Motor neuron (in vitro differentiated cells): Measurements from ENCODE around the gene ABLIM2. TPM values are rescaled to one million over a fixed set of nuclear protein-coding genes. Genes with fewer than 3 reads are reported as not detected.

Experiments
- ATAC-seq, 8 experiments: fragments of 200-7000 bp; cut with Tn5 transposase; replicated peaks in 6 of 8; 2 replicates each; pipeline ENCODE4 v1.8.0; 2021; ENCODE audit warnings: mild to moderate bottlenecking in 8 of 8, moderate library complexity in 8 of 8
- H3K27ac ChIP-seq, 2 donors: fragments of 250-450 bp; sonication (Bioruptor Pico); 2 replicates each; pipeline ENCODE4 v1.9.0; 2021; ENCODE audit warnings: antibody characterized with exemption in 2 of 2, mild to moderate bottlenecking in 2 of 2, moderate library complexity in 1 of 2
- H3K4me1 ChIP-seq, 2 donors: fragments of 250-450 bp; sonication (Bioruptor Pico); replicated peaks in 1 of 2; 2 replicates each; pipeline ENCODE4 v1.6.1; 2021; ENCODE audit warnings: antibody characterized with exemption in 2 of 2, mild to moderate bottlenecking in 2 of 2, moderate library complexity in 1 of 2
- H3K4me3 ChIP-seq, 5 donors: fragments of 250-450 bp; sonication (Bioruptor Pico); 2 replicates each; pipeline ENCODE4 v1.9.0; 2021; ENCODE audit warnings: antibody characterized with exemption in 5 of 5, mild to moderate bottlenecking in 5 of 5, moderate library complexity in 4 of 5
- WGBS, 10 experiments: fragments of 450-650 bp; shearing (Covaris generic); methylation state at CpG; one replicate each; pipeline ENCODE4 v1.0.0; 2022; 5-methylcytosine and 5-hydroxymethylcytosine counted together
- in situ Hi-C, 9 experiments: fragments of 400-800 bp; cut with MboI; loops; one replicate each; pipeline ENCODE4 v1.15.0; 2021; ENCODE audit warnings: low sequenced_read_pairs in 9 of 9, low pct_unique_long_range_greater_than_20kb in 2 of 9; ENCODE audit not compliant: unreplicated experiment in 9 of 9
- total RNA-seq, 8 experiments: library from RNA; unstranded; fragments of 300-600 nt; gene quantifications; 2 replicates each; pipeline versions ENCODE4 v1.2.3 to v1.2.4, GENCODE V29; 2022

ABLIM2 gene
- total RNA-seq, 8 experiments from 2014 or later, result 0.58 to 18.7 (median 6.5) TPM

GRCh38 chr4:8176547-8177399 lies 18.2 kb upstream of the ABLIM2 start:
- in situ Hi-C loops, result no loop called here
- Histone ChIP-seq H3K27ac (no peak overlapping the region), H3K4me1 (peaks cover 0 to 3% of the 10 kb centered on the region in 2 donors), H3K4me3 (no peak overlapping the region)
- ATAC-seq, result peak; percentile 89 to 98 (median 94)
- WGBS, 10 experiments, result 0 to 50% (median 11%) methylated on average over 1 to 6 of the region's 17 CpGs; no CpG with 5 or more reads in 3 of the 10 experiments

DNA sequence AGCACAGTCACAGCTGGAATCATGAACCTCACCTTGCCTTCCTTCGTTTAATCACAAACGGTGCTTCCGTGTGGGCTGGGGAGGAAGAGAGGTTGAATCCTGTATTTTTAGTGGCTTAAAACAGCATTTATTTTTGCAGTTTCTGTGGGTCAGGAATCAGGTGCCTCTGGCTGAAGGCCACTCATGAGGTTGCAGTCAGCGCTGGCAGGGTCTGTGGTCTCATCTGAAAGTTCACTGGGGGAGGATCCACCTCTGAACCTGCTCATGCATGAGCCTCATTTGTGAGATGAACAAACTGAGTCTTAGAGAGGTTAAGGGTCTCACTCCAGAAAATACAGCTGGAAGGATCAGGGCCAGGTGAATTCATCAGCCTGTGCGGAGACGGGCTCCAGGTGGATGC lies 17.1 kb upstream of the ABLIM2 start:
- 55 to 100% (median 68%) methylated on average over 2 to 3 of the region's 6 CpGs; no CpG with 5 or more reads in 6 of the 10 experiments for WGBS, 10 experiments
- H3K4me3 ChIP-seq, result no peak overlapping the region
- ATAC-seq, result no peak
- H3K4me1 ChIP-seq, result peaks cover 0 to 3% of the 10 kb centered on the region in 2 donors
- in situ Hi-C loops, result no loop called here
- H3K27ac ChIP-seq, result no peak overlapping the region

DNA sequence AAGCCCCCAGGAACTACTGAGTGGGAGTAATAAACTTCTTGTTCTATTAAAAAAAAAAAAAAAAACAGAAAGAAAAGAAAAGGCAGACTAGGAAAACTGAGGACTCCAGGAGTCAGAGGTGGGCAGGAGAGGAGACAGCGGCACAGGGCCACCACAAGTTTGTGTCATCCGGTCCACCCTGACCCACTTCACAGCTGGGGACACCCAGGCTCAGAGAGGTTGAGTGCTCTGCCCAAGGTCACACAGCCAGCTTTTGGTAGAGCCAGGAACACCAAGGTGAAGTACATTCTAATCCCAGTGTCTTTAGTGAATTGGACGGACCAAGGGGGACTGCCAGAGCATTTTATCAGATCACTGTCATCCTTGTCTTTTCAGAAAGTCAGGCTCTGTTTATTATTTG lies 16.4 kb upstream of the ABLIM2 start:
- in situ Hi-C loops, result no loop called here
- 0 to 100% (median 63%) methylated on average over 1 to 2 of the region's 3 CpGs; no CpG with 5 or more reads in 2 of the 10 experiments for WGBS, 10 experiments
- H3K4me3 ChIP-seq, result no peak overlapping the region
- no peak overlapping the region for H3K27ac ChIP-seq
- ATAC-seq, result no peak
- peaks cover 0 to 3% of the 10 kb centered on the region in 2 donors for H3K4me1 ChIP-seq

DNA sequence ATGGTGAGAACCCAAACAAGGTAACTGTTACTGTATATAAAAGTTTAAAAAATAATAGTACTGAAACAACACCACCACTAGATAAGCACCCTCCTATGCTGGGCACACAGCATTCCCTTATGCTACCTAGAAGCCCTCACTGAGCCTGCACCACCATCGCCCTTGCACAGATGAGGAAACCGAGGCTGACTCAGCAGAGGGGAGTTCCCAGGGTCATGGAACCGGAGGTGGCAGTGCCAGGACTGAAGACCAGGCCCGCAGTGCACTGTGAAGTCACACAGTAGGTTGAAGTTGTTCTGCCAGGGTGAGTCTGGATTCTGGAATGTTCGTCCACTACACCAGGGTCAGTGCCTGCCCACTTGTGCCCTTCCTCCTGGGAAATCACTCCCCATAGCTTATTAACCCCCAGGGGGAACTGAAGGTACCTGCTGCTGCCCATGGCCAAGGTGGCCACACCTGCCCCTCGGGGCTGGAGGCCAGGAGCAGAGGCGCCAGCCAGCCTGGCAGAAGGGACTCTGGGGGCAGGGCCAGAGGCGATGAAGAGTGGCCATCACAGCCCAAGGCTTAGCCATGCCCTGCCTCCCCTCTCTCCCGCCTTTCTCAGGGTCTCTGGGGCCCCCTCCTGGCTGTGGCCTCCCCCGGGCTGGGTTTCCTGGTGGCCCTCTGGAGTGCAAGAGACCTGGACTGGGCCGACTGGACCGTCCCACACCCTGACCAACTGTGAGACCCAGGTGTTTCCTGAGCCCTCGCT lies 15.1 kb upstream of the ABLIM2 start:
- in situ Hi-C loops, result no loop called here
- H3K27ac ChIP-seq, result no peak overlapping the region
- WGBS, 10 experiments, result 27 to 100% (median 62%) methylated on average over 1 to 7 of the region's 13 CpGs; no CpG with 5 or more reads in 4 of the 10 experiments

GRCh38 chr4:8171984-8172924 lies 13.6 kb upstream of the ABLIM2 start:
- no peak for ATAC-seq
- Histone ChIP-seq H3K4me3 (no peak overlapping the region), H3K4me1 (peaks cover 0 to 3% of the 10 kb centered on the region in 2 donors), H3K27ac (no peak overlapping the region)
- 18 to 90% (median 48%) methylated on average over 1 to 28 of the region's 36 CpGs; no CpG with 5 or more reads in 1 of the 10 experiments for WGBS, 10 experiments
- in situ Hi-C loops, result no loop called here

More for the DNA sequence above, 15.1 kb upstream of the ABLIM2 start:
- ATAC-seq, result no peak
- Histone ChIP-seq H3K4me3 (no peak overlapping the region), H3K4me1 (peaks cover 0 to 3% of the 10 kb centered on the region in 2 donors)

DNA sequence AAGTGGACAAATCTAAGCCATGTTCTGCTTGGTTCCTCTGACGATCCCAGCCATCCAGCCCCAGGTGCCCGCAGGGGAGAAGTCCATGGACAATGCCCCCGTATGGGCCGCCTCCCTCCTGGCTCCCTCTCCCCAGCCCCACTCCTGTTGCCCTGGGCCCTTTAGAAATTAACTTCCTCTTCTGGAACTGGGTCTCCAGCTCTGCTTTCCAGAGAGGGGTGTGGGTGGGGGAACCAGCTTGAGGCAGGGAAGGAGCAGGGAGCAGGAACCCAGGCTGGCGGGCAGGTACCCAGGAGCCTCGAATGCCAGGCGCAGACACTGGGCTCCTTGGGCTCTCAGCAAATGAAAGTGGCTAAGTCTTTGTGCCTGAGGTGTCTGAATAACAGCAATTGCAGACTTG lies 12.7 kb upstream of the ABLIM2 start:
- Histone ChIP-seq H3K27ac (no peak overlapping the region), H3K4me1 (no peaks in the 10 kb centered on the region), H3K4me3 (no peak overlapping the region)
- WGBS, 10 experiments, result 81 to 100% (median 83%) methylated on average over 1 to 7 of the region's 7 CpGs; no CpG with 5 or more reads in 6 of the 10 experiments
- in situ Hi-C loops, result no loop called here
- no peak for ATAC-seq

GRCh38 chr4:8170341-8170740 lies 11.7 kb upstream of the ABLIM2 start:
- no peak overlapping the region for H3K27ac ChIP-seq
- in situ Hi-C loops, result no loop called here
- no peak for ATAC-seq
- WGBS, 10 experiments, result 73 to 100% (median 93%) methylated on average over 1 to 3 of the region's 11 CpGs; no CpG with 5 or more reads in 7 of the 10 experiments
- peaks cover 0 to 5% of the 10 kb centered on the region in 2 donors for H3K4me1 ChIP-seq
- H3K4me3 ChIP-seq, result no peak overlapping the region

GRCh38 chr4:8169763-8170162 lies 11.2 kb upstream of the ABLIM2 start:
- H3K27ac ChIP-seq, result no peak overlapping the region
- no peak for ATAC-seq
- in situ Hi-C loops, result no loop called here
- H3K4me3 ChIP-seq, result no peak overlapping the region
- H3K4me1 ChIP-seq, result peaks cover 0 to 5% of the 10 kb centered on the region in 2 donors
- WGBS, 10 experiments, result 0 to 67% (median 46%) methylated on average over 1 to 3 of the region's 3 CpGs; no CpG with 5 or more reads in 6 of the 10 experiments

DNA sequence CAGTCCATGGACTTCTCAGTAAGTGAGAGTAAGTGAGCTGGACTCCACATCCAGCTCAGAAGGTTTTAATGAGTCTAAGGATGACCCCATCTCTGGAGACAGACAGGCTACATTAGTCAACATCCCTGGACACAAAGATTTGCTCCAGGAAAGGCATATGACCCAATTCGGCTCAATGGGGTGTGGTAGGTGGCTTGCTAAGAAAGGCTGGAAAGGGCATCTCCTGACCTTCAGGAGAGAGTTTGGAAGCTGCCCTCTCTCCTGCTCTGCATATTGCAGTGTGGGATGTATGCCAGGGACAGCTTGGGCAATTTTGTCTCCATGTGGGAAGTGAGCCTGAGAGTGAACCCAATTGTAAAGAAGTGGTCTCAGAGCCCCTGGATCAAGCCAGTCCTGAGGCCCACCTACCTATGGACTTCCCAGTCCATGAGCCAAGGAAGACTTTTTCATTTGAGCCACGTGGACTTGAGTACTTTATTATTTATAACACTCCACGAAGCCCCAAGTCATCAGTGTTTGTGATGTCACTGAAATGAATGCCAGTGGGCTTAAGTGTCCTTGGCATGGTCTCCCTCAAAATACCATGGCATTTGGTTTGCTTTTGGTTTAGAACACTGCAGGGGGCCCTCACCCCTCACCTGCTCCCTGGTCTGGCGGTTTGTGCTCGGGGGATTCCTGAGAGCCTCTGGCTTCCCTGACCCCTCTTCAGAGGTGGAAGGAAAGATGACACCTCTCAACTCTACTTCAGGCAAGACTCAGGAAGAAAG lies 10.4 kb upstream of the ABLIM2 start:
- Histone ChIP-seq H3K4me3 (no peak overlapping the region), H3K27ac (no peak overlapping the region), H3K4me1 (peaks cover 0 to 5% of the 10 kb centered on the region in 2 donors)
- 17 to 90% (median 52%) methylated on average over 2 to 5 of the region's 5 CpGs; no CpG with 5 or more reads in 1 of the 10 experiments for WGBS, 10 experiments
- ATAC-seq, result no peak
- in situ Hi-C loops, result no loop called here

GRCh38 chr4:8168232-8168631 lies 9.6 kb upstream of the ABLIM2 start:
- Histone ChIP-seq H3K27ac (no peak overlapping the region), H3K4me1 (peaks cover 0 to 5% of the 10 kb centered on the region in 2 donors), H3K4me3 (no peak overlapping the region)
- in situ Hi-C loops, result no loop called here
- 0 to 88% (median 80%) methylated on average over 1 of the region's 1 CpG; no CpG with 5 or more reads in 5 of the 10 experiments for WGBS, 10 experiments
- no peak for ATAC-seq

GRCh38 chr4:8167815-8168214 lies 9.2 kb upstream of the ABLIM2 start:
- in situ Hi-C loops, result no loop called here
- Histone ChIP-seq H3K4me3 (no peak overlapping the region), H3K27ac (no peak overlapping the region), H3K4me1 (peaks cover 0 to 5% of the 10 kb centered on the region in 2 donors)
- ATAC-seq, result no peak
- WGBS, 10 experiments, result 0 to 80% (median 61%) methylated on average over 1 to 2 of the region's 2 CpGs; no CpG with 5 or more reads in 4 of the 10 experiments

GRCh38 chr4:8167291-8167690 lies 8.7 kb upstream of the ABLIM2 start:
- in situ Hi-C loops, result no loop called here
- ATAC-seq, result no peak
- H3K27ac ChIP-seq, result no peak overlapping the region
- WGBS, 10 experiments, result 5 to 71% (median 14%) methylated on average over 1 to 2 of the region's 2 CpGs; no CpG with 5 or more reads in 3 of the 10 experiments
- no peak overlapping the region for H3K4me3 ChIP-seq
- peaks cover 0 to 5% of the 10 kb centered on the region in 2 donors for H3K4me1 ChIP-seq
